ENCODE results near the gene CD40.
"Not testable (repeated sequence)": the region's sequence is repeated elsewhere in the genome, so short reads cannot be mapped to it uniquely, and the experiment has no call there.

Gene CD40

DNA sequence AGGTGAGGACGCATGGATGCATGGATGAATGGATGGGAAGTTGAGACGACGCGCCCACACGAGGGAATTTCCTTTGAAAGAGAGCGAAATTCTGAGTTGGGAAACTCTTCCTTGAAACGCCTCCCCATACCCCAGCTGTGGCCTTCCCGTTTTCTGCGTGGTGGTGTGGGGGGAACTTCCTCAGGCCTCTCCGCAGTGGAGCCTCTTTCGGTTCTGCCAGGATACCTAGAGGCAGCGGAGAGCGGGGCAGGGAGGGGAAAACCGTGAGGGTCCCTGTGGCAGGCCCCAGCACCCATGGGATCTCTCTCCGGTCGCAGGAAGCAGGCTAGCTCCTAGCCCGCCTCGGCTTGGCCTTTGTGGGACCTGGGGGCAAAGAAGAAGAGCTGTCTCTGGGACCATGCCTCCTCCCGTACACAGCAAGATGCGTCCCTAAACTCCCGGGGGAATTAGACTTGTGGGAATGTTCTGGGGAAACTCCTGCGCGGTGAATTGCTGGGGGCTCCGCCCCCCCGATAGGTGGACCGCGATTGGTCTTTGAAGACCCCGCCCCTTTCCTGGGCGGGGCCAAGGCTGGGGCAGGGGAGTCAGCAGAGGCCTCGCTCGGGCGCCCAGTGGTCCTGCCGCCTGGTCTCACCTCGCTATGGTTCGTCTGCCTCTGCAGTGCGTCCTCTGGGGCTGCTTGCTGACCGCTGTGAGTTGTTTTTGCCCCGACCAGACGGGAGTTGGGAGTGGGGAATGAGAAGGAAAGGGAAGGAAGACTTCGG lies at the start of gene CD40:
Gene CD40 (plus strand): TSS at position 611 of the 764 bp plus-strand sequence. CDS start 30 bp downstream, at position 641.
- peak; percentile 95 to 96 for DNase-seq

- peak; percentile 46 to 74 for DNase-seq
Measured at GRCh38 chr20:46070215-46070900, 47.8 kb upstream of the CD40 start.

DNA sequence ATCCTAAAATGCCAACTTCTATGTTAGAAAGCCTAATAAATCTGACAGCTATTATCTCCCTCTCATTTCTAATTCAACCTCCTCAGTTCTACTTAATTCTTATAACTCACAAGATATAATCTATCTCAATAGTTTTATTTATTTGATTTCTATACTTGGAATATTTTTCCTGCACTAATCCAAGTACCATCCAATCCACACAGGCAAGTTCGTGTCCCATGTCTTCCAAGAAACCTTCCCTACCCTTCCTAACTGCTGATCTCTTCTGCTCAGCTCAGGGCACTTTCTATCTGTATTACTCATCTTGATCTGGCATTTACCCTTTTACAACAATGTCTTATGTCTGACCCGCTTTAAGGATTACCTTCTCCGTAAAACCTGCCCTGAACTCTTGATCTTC lies 46.5 kb upstream of the CD40 start:
- no peak for DNase-seq

DNA sequence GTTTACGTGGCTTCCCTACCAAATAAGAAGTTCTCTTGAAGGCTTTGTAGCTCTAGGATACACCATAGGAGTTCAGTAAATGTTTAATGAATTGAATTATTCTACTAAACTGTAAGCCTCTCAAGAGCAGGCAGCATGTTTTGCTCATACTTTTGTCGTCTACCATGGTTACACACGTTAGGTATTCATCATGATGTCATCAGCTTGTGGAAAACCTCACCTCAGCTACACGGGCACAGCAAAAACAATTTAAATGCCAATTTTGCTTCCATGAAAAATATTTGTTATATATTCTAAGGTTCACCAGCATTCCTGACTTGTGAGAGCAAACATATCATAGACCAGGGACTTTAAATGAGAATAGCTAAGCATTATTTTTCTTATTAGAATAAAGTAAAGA lies 45.1 kb upstream of the CD40 start:
- no peak for DNase-seq

- DNase-seq, result no peak
Measured at GRCh38 chr20:46073443-46073842, 44.7 kb upstream of the CD40 start.

DNA sequence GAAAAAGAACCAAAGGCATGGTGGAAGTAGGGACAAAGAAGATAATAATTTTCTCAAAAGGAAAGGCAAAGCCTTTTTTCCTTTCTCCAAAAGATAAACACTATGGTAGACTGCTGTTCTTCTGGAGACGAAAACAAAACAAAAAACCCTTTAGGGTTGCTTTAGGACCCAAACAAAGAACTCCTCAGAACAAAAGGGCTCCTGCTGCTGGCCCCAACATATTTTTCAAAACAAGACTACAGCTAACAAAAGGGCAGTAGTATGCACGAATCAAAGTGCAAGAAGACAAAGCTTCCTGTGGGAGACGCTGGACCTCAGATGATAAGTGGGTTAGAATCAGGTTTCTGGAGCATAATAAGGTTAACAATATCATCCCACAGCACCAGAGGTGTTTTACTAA lies 44.1 kb upstream of the CD40 start:
- DNase-seq, result no peak

- no peak for DNase-seq
Measured at GRCh38 chr20:46076806-46077205, 41.3 kb upstream of the CD40 start.

DNA sequence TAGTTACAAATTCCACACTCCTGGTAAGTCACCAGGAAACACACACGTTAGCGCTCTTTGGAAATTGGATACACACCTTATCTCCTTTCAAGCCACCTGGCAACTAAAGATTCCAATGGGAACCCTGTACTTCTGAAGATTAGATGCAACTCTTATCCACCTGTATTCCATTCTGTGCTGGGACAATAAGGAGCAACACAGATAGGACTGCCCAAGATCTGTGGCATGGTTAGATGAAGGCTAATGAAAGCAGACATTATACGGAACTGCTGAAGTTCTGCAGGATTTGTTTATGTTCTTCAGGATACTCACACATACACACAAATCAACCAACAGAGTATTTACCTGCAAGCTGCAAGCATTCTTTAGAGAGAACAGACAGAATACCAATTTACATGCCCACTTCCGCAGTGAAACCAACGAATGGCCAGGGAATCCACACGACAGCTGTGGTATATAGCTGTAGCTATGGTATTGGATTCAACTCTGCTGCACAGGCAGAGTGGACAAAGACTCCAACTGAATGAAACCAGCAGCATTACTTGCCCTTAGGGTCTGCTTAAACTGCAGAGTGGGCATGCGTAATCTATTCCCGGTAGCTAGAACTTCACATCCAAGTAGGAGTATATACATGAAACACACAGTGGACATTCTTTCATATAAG lies 40.3 kb upstream of the CD40 start:
- DNase-seq, result no peak

GRCh38 chr20:46078954-46079353 lies 39.2 kb upstream of the CD40 start:
- DNase-seq, result no peak

- DNase-seq, result no peak
Measured at GRCh38 chr20:46081074-46081473, 37.0 kb upstream of the CD40 start.

- DNase-seq, result no peak
Measured at GRCh38 chr20:46083101-46083500, 35.0 kb upstream of the CD40 start.

GRCh38 chr20:46083531-46084061 lies 34.5 kb upstream of the CD40 start:
- DNase-seq, result no peak

- no peak for DNase-seq
Measured at GRCh38 chr20:46084805-46085178, 33.3 kb upstream of the CD40 start.

GRCh38 chr20:46085179-46085851 lies 32.8 kb upstream of the CD40 start:
- DNase-seq, result no peak

DNA sequence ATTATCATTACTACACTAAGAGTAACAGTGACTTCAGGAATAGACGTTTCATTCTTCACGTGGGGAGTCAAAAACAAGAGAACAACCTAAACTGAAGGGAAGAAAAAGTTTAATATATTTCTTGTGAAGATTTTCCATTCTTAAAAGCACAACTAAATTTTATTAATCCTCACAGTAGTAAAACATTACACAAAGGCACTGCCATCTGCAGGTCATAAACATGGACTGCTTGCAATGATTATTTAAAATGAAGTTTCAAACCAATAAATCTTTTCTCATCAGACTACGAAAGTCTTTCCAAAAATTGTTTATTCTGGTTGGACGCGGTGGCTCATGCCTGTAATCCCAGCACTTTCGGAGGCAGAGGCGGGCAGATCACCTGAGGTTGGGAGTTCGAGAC lies 31.0 kb upstream of the CD40 start:
- no peak for DNase-seq

DNA sequence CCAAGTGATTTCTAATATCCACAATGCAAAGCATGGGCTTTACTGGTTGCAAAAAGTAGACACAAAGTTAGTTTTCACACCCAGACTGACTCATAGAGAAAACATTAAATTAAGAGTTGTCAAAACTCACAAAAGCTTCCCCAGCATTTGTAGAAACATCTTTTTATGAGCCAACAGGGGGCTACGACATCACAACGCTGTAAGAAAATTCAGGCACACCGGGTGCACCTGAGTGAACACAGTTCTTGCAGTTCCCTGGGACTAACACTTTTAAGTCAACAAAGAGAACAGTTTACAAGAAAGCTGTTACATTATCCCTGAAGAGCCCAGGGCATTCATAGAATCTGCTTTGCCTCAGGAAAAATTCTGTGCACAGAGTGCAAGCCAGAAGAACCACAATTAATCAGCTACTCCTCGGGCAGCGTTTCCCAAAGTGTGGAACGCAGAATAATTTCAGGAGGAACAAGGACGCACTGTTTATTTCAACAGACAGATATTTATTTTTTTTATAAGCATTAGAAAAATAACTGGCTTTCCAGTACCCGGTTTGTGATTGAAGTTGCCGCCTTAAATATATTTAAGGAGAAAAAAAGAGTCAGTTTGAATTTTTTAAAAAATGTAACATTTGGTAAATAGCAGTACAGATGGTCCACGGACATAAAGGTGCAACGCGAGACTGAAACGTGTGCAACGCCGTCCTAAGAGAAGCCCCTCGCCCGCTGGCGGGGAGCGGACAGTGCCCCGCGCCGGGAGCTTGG lies 29.5 kb upstream of the CD40 start:
- no peak for DNase-seq

DNA sequence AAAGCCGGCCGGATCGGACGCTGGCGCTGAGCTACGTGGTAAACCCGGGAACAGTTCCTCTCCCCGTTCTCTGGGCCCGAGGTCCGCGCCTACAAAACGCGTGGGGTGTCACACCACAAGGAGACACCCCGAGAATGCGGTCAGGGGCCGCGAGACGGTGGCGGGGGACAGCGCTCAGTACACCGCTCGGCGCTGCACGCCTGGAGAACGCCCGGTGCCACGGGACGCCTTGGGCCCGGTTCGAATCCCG lies 29.0 kb upstream of the CD40 start:
- peak; percentile 53 to 74 for DNase-seq

DNA sequence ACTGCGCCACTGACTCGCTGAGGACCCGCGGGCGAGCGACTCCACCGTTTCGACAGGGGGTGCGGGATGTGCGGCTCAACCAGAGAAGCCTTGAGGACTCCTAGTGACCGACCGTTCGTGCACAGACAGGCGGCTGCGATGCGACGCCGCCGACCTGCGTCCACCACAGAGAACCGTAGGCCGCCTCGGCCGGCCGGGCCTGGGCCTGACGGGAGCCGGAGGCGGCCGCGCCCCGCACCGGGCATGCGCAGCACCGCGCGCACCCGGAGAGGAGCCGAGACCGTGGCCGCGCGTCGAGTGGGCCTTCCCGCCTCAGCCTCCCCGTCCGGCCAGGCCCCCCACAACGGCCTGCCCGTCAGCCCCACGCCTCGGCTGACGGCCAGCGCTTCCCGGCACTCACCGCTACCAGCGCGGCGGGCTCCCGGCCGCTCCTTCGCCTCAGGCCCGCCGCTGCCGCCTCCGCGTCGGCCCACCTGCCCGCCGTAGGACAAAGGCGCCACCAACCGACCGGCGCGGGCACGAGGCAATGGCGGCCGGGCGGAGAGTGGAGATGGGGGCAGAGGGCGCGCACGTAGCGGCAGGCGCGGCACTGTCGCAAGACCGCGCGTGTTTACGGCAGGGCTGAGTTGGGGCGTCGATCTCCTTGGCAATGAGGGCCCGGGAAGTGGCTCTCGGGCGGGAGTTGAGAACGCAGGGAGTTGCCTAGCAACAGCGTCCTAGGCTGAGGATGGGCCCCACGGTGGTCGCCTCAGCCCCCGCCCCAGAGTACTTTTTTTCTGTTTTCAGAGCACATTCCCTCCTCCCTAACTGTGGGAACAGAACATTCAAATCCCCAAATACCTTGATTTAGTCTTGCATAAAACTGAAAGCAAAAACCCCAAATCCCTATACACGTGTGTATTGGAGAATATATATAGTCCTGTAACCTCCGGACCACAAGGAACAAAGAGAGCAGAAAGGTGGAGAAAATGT lies 28.4 kb upstream of the CD40 start, which contains the start of gene NCOA5:
Gene NCOA5 (minus strand): TSS at position 546 of the 972 bp plus-strand sequence. CDS start 10,538 bp downstream, outside the sequence.
- DNase-seq, result peak; percentile 94 to 96

GRCh38 chr20:46091622-46092535 lies 26.2 kb upstream of the CD40 start:
- not testable (repeated sequence) for DNase-seq

DNA sequence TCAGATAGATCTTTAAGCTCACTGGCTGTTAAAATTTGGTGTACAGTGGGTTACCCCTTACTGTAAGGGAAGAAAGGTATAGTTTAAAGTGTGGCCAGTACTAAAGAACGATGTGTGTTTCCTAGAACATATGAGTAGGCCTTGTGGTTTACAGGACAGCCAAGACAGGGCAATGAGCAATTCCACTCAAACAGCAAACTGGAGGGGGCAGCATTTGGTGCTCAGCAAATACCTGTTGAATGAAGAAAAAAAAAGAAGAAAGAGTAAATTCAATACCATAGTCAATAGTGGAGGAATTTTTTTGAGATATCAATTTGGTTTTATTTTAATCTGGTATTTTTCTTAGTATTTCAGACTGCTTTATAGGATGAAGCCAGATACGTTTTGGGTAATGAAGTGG lies 24.6 kb upstream of the CD40 start:
- DNase-seq, result no peak

Measured in inflammatory macrophage treated with lipopolysaccharide for 1 hour (primary cell).